ENCODE measurements around the gene RANBP1.

GRCh38 chr22:20124083-20124787 lies 8.3 kb downstream of the RANBP1 start:
- no peak for TF ChIP-seq EZH2 (IDR thresholded peaks at IDR 0.05; ENCODE audit: low read depth, low read length, severe bottlenecking)
- TF ChIP-seq POLR2A (IDR thresholded peaks at IDR 0.05; ENCODE audit: control extremely low read depth in 1 of 2, low read depth in 2 of 2, low read length in 2 of 2), result peak in 1 of 2 experiments; percentile 45; a peak in 2 of 3 replicates
- TF ChIP-seq POLR2AphosphoS5 (IDR thresholded peaks at IDR 0.05; ENCODE audit: low read depth, low read length), result no peak; the same call in 1 of the 2 replicates

All from H1 (cell line).